IMR-90 (cell line): ENCODE measurements around the gene POFUT2. TPM values are rescaled to one million over a fixed set of nuclear protein-coding genes. Genes with fewer than 3 reads are reported as not detected.
A peak's percentile ranks its signal among the peaks of the same experiment; 100 is the strongest.

ENCODE experiments used
- ATAC-seq: fragments of 200-7000 bp; cut with Tn5 transposase; 2 replicates; pipeline ENCODE4 v1.9.1; 2020; ENCODE audit warnings: low read depth, mild to moderate bottlenecking, moderate library complexity
- BruUV-seq: library from RNA; stranded (reverse); fragments of 400-500 nt; replicated peaks from 2 replicates; lab custom pipeline; 2021; lab: Mats Ljungman, UMichigan
- CTCF ChIA-PET: fragments of 300-600 bp; formaldehyde crosslinking; extraction: SDS; loops from one replicate; lab custom pipeline; 2021; ENCODE audit warnings: antibody characterized with exemption; lab: Yijun Ruan, JAX
- POLR2A ChIA-PET: fragments of 300-600 bp; sonication (Branson Sonifier 250); formaldehyde crosslinking; loops from one replicate; lab custom pipeline; 2022; ENCODE audit warnings: antibody characterized with exemption; ENCODE audit not compliant: unreplicated experiment; lab: Charles Lee
- DNase-seq: peaks from one replicate; pipeline ENCODE4 v3.0.0; 2013
- H2AFZ ChIP-seq: replicated peaks from 2 replicates; pipeline ENCODE3; 2013; ENCODE audit warnings: low read length, mild to moderate bottlenecking; ENCODE audit not compliant: poor library complexity
- H2AK5ac ChIP-seq: 2 replicates; pipeline ENCODE4 v1.6.1; 2013; ENCODE audit warnings: low read depth, low read length, inconsistent platforms
- H2AK9ac ChIP-seq: replicated peaks from 2 replicates; pipeline ENCODE3; 2013; ENCODE audit warnings: mild to moderate bottlenecking, low read depth, low read length, moderate library complexity; ENCODE audit not compliant: poor library complexity
- H2BK120ac ChIP-seq: 2 replicates; pipeline ENCODE4 v1.6.1; 2013; ENCODE audit warnings: low read depth, low read length, inconsistent platforms
- H2BK15ac ChIP-seq: 3 replicates; pipeline ENCODE4 v1.6.1; 2013; ENCODE audit warnings: low read depth, low read length, inconsistent platforms
- H2BK20ac ChIP-seq: 2 replicates; pipeline ENCODE4 v1.6.1; 2013; ENCODE audit warnings: low read depth, mild to moderate bottlenecking, inconsistent platforms, low read length, moderate library complexity
- H2BK5ac ChIP-seq: 2 replicates; pipeline ENCODE4 v1.6.1; 2013; ENCODE audit warnings: mild to moderate bottlenecking, low read depth, low read length, inconsistent platforms; ENCODE audit not compliant: poor library complexity, severe bottlenecking
- H3K14ac ChIP-seq: replicated peaks from 2 replicates; pipeline ENCODE4 v1.6.1; 2013; ENCODE audit warnings: low read depth, low read length, inconsistent platforms
- H3K18ac ChIP-seq: 2 replicates; pipeline ENCODE4 v1.6.1; 2013; ENCODE audit warnings: low read depth, low read length, control low read depth
- H3K23ac ChIP-seq: 2 replicates; pipeline ENCODE4 v1.6.1; 2013; ENCODE audit warnings: low read depth, low read length, inconsistent platforms
- H3K27ac ChIP-seq: 2 replicates; pipeline ENCODE4 v1.5.1; 2013; ENCODE audit warnings: mild to moderate bottlenecking, control low read depth, low read length; ENCODE audit not compliant: insufficient read depth
- H3K27me3 ChIP-seq: 2 replicates; pipeline ENCODE4 v1.6.1; 2013; ENCODE audit warnings: low read length; ENCODE audit not compliant: control insufficient read depth, insufficient read depth
- H3K36me3 ChIP-seq: 2 replicates; pipeline ENCODE4 v1.6.1; 2013; ENCODE audit warnings: low read length, mixed read lengths; ENCODE audit not compliant: control insufficient read depth, insufficient read depth
- H3K4ac ChIP-seq: 2 replicates; pipeline ENCODE4 v1.6.1; 2013; ENCODE audit warnings: low read depth, low read length, inconsistent platforms
- H3K4me1 ChIP-seq: 2 replicates; pipeline ENCODE4 v1.6.1; 2013; ENCODE audit warnings: low read length, mixed read lengths; ENCODE audit not compliant: control insufficient read depth, insufficient read depth
- H3K4me2 ChIP-seq: 2 replicates; pipeline ENCODE4 v1.6.1; 2013; ENCODE audit warnings: low read depth, mild to moderate bottlenecking, control low read depth, low read length, moderate library complexity
- H3K4me3 ChIP-seq: 2 replicates; pipeline ENCODE4 v1.5.1; 2013; ENCODE audit warnings: low read depth, mild to moderate bottlenecking, control low read depth, low read length, moderate library complexity; ENCODE audit not compliant: insufficient read depth
- H3K56ac ChIP-seq: 2 replicates; pipeline ENCODE4 v1.6.1; 2013; ENCODE audit warnings: low read length, inconsistent platforms; ENCODE audit not compliant: insufficient read depth; ENCODE audit errors: extremely low read depth
- H3K79me1 ChIP-seq, 2 experiments: 2 replicates each; pipeline ENCODE4 v1.6.1; 2013; ENCODE audit warnings: low read length in 2 of 2, inconsistent platforms in 1 of 2, low read depth in 1 of 2
- H3K9ac ChIP-seq: 2 replicates; pipeline ENCODE4 v1.6.1; 2013; ENCODE audit warnings: low read depth, low read length, control low read depth
- H3K9me1 ChIP-seq: 2 replicates; pipeline ENCODE4 v1.6.1; 2013; ENCODE audit warnings: low read length, inconsistent platforms; ENCODE audit not compliant: insufficient read depth
- H3K9me3 ChIP-seq: 2 replicates; pipeline ENCODE4 v1.6.1; 2013; ENCODE audit warnings: low read length; ENCODE audit not compliant: control insufficient read depth, insufficient read depth
- H4K20me1 ChIP-seq: 2 replicates; pipeline ENCODE4 v1.6.1; 2013; ENCODE audit warnings: low read length, inconsistent platforms; ENCODE audit not compliant: insufficient read depth
- H4K5ac ChIP-seq: 2 replicates; pipeline ENCODE4 v1.6.1; 2013; ENCODE audit warnings: mild to moderate bottlenecking, low read depth, low read length, control low read depth
- H4K8ac ChIP-seq, 2 experiments: 2 replicates each; pipeline ENCODE4 v1.6.1; 2013; ENCODE audit warnings: low read depth in 2 of 2, low read length in 2 of 2, control low read depth in 1 of 2, inconsistent platforms in 1 of 2
- H4K91ac ChIP-seq: 2 replicates; pipeline ENCODE4 v1.6.1; 2013; ENCODE audit warnings: low read depth, low read length, inconsistent platforms; ENCODE audit not compliant: insufficient read depth
- BHLHE40 ChIP-seq: fragments of 150-350 bp; IDR thresholded peaks from 2 replicates; pipeline ENCODE4 v1.6.1; 2016; ENCODE audit warnings: mild to moderate bottlenecking, low read depth, low read length
- CEBPB ChIP-seq: IDR thresholded peaks from 2 replicates; pipeline ENCODE4 v1.6.1; 2012; ENCODE audit warnings: low read depth, low read length, improper control_type of control experiment
- CHD1 ChIP-seq: IDR thresholded peaks from 2 replicates; pipeline ENCODE4 v1.6.1; 2012; ENCODE audit warnings: low read depth, low read length, improper control_type of control experiment
- CTCF ChIP-seq: conservative IDR thresholded peaks from 2 replicates; pipeline ENCODE4 v1.5.1; 2012; ENCODE audit warnings: mild to moderate bottlenecking, low read depth, low read length, improper control_type of control experiment
- FOS ChIP-seq: fragments of 150-350 bp; IDR thresholded peaks from 2 replicates; pipeline ENCODE4 v1.6.1; 2016; ENCODE audit warnings: low read depth, low read length
- MAFK ChIP-seq: IDR thresholded peaks from 2 replicates; pipeline ENCODE4 v1.6.1; 2012; ENCODE audit warnings: low read depth, low read length, improper control_type of control experiment
- MXI1 ChIP-seq: IDR thresholded peaks from 2 replicates; pipeline ENCODE4 v1.6.1; 2012; ENCODE audit warnings: low read depth, mild to moderate bottlenecking, low read length, moderate library complexity, borderline replicate concordance
- NFE2L2 ChIP-seq: fragments of 150-350 bp; IDR thresholded peaks from 2 replicates; pipeline ENCODE4 v1.6.1; 2016; ENCODE audit warnings: low read depth, mild to moderate bottlenecking, low read length
- POLR2A ChIP-seq: IDR thresholded peaks from 2 replicates; pipeline ENCODE4 v1.6.1; 2012; ENCODE audit warnings: mild to moderate bottlenecking, low read depth, low read length
- RAD21 ChIP-seq: IDR thresholded peaks from 2 replicates; pipeline ENCODE4 v1.6.1; 2012; ENCODE audit warnings: low read length, improper control_type of control experiment
- RCOR1 ChIP-seq: IDR thresholded peaks from 2 replicates; pipeline ENCODE4 v1.6.1; 2012; ENCODE audit warnings: mild to moderate bottlenecking, low read length, improper control_type of control experiment; ENCODE audit not compliant: insufficient replicate concordance
- RFX5 ChIP-seq: IDR thresholded peaks from 2 replicates; pipeline ENCODE4 v1.8.0; 2012; ENCODE audit warnings: low read depth, mild to moderate bottlenecking, low read length, moderate library complexity
- SMC3 ChIP-seq: fragments of 150-350 bp; IDR thresholded peaks from 2 replicates; pipeline ENCODE4 v1.6.1; 2016; ENCODE audit warnings: low read depth, mild to moderate bottlenecking, antibody characterized with exemption, low read length, moderate library complexity
- USF2 ChIP-seq: fragments of 150-350 bp; IDR thresholded peaks from 2 replicates; pipeline ENCODE4 v1.6.1; 2017; ENCODE audit warnings: mild to moderate bottlenecking, antibody characterized with exemption, low read length, low read depth
- WGBS, 2 experiments: methylation state at CpG; one replicate each; pipeline versions ENCODE4 v1.1.5 to v1.1.7; 2013; ENCODE audit warnings: missing lambda C conversion rate in 2 of 2; ENCODE audit not compliant: insufficient read length in 1 of 2; ENCODE audit errors: extremely low coverage in 2 of 2; 5-methylcytosine and 5-hydroxymethylcytosine counted together
- dilution Hi-C: fragments of 300-500 bp; cut with HindIII; formaldehyde crosslinking; loops from one replicate; pipeline ENCODE4 v1.14.3; 2018; ENCODE audit warnings: low sequenced_read_pairs; ENCODE audit not compliant: unreplicated experiment
- in situ Hi-C: fragments of 300-500 bp; cut with MboI; formaldehyde crosslinking; loops from 3 replicates; pipeline ENCODE4 v1.14.3; 2019; ENCODE audit warnings: low sequenced_read_pairs, inconsistent platforms, mixed read lengths
- intact Hi-C: fragments of 100-400 bp; cut with micrococcal nuclease; formaldehyde crosslinking; loops from 2 replicates; pipeline ENCODE4 v1.10.0; 2022
- polyA plus RNA-seq, 3 experiments: library from polyadenylated mRNA; depleted of rRNA; stranded (reverse); fragments of >200 nt; gene quantifications; 2 replicates each; pipeline ENCODE4 v1.2.3, GENCODE V29; 2012; ENCODE audit warnings: low replicate concordance in 1 of 3
- total RNA-seq: library from RNA; depleted of rRNA; stranded (reverse); fragments of >200 nt; gene quantifications from 2 replicates; pipeline ENCODE4 v1.2.3, GENCODE V29; 2012
- TF ChIP-seq, protein P1 (sequence below): fragments of 150-350 bp; IDR thresholded peaks from 2 replicates; pipeline ENCODE4 v1.6.1; 2016; ENCODE audit warnings: low read depth, mild to moderate bottlenecking, low read length, moderate library complexity, borderline replicate concordance

POFUT2 gene
- total and polyA plus RNA-seq, 2 of the 4 experiments (the other 2 are of a cell fraction): 18.8 to 59.3 TPM

DNA sequence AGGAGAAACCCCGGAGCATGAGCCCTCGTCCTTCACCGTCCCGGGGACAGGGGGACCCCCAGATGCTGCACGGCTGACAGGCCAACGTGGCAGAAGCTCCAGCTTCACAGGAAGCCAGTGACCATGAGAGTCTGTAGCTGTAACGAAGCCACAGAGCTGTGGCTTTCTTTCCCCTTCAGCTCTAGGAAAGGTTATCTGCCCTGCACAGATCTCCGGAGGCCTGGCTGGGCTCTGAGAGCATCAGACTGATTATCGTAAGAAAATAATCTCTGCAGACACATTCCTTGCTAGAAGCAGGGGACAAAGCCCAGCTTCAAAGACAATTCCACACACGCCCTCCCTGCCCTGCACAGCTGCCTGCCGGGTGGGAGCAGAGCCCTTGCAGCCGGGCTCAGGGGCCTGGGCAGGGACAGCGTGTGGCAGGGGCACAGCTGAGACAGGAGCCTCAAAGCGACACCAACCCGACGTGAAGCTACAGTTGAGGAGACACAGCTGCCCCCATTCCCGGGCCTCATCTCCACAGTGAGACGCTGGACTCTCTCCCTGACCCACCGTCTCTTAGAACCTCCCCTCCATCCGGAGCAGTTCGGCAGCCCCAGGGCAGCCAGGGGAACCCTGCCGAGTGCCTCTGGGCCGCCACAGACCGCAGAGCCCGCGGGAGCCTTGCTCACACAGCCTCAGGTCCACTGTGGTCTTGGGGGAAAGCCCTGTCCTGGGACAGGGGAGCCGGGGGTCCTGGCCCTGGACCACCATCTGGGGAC is 30.6 kb downstream of the POFUT2 start:
- intact Hi-C loops (no loop called here), in situ Hi-C loops (no loop called here), dilution Hi-C loops (no loop called here)
- Histone ChIP-seq H2AFZ (no peak overlapping the region), H3K14ac (no peak overlapping the region), H4K20me1 (peaks cover 3% of the 10 kb centered on the region; the same call in 1 of the 2 replicates), H3K56ac (no peak overlapping the region), H3K36me3 (peaks cover 3% of the 10 kb centered on the region; the same call in 1 of the 2 replicates), H2AK9ac (no peak overlapping the region), H3K4ac (no peak overlapping the region), H2BK15ac (no peak overlapping the region), H2BK120ac (no peak overlapping the region), H3K27me3 (peaks cover 21% of the 10 kb centered on the region), H3K9me3 (no peaks in the 10 kb centered on the region), H3K18ac (no peak overlapping the region), H3K4me1 (peaks cover 4% of the 10 kb centered on the region), H3K23ac (no peak overlapping the region), H3K9me1 (peaks cover 3% of the 10 kb centered on the region; the same call in 1 of the 2 replicates), H2AK5ac (peak overlapping the region; percentile 18; the same call in 1 of the 2 replicates), H3K4me2 (no peak overlapping the region), H4K8ac (no peak overlapping the region), H2BK20ac (no peak overlapping the region), H3K79me1 (no peaks in the 10 kb centered on the region), H3K4me3 (no peak overlapping the region), H4K91ac (no peak overlapping the region), H4K5ac (no peak overlapping the region), H2BK5ac (no peak overlapping the region), H3K9ac (no peak overlapping the region), H3K27ac (no peak overlapping the region)
- POLR2A ChIA-PET: no interaction called here
- no peak for DNase-seq
- WGBS, 2 experiments: 39% methylated on average over 7 of the region's 27 CpGs; no CpG with 5 or more reads in 1 of the 2 experiments
- ATAC-seq: peak; percentile 33
- CTCF ChIA-PET: interaction anchor here (0.7 kb wide), 1 partner anchor 117 kb away, joined by 4 read pairs; no protein-coding TSS in a partner anchor
- no TSS peak for BruUV-seq
- TF ChIP-seq FOS: no peak
- TF ChIP-seq CTCF: no peak
- no peak for TF ChIP-seq CEBPB
- no peak for TF ChIP-seq MAFK
- no peak for TF ChIP-seq BHLHE40
- TF ChIP-seq NFE2L2: no peak
- TF ChIP-seq RFX5: no peak
- TF ChIP-seq USF2: no peak
- no peak for TF ChIP-seq MXI1
- no peak for TF ChIP-seq RCOR1
- no peak for TF ChIP-seq CHD1
- TF ChIP-seq RAD21: no peak
- TF ChIP-seq, protein P1, sequence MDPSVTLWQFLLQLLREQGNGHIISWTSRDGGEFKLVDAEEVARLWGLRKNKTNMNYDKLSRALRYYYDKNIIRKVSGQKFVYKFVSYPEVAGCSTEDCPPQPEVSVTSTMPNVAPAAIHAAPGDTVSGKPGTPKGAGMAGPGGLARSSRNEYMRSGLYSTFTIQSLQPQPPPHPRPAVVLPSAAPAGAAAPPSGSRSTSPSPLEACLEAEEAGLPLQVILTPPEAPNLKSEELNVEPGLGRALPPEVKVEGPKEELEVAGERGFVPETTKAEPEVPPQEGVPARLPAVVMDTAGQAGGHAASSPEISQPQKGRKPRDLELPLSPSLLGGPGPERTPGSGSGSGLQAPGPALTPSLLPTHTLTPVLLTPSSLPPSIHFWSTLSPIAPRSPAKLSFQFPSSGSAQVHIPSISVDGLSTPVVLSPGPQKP: no peak
- no peak for TF ChIP-seq POLR2A
- TF ChIP-seq SMC3: no peak
